ENCODE measurements around the gene TCF7L2.

TCF7L2 gene

GRCh38 chr10:112966194-112966855 is 16.3 kb downstream of the TCF7L2 start:
- DNase-seq (ENCODE audit: low read depth): no peak

GRCh38 chr10:112967200-112967599 is 17.2 kb downstream of the TCF7L2 start:
- no peak for DNase-seq (ENCODE audit: low read depth)

- no peak for DNase-seq (ENCODE audit: low read depth)
Observed at GRCh38 chr10:112969131-112969530, 19.1 kb downstream of the TCF7L2 start.

GRCh38 chr10:112969542-112969941 is 19.5 kb downstream of the TCF7L2 start:
- no peak for DNase-seq (ENCODE audit: low read depth)

- no peak for DNase-seq (ENCODE audit: low read depth)
Observed at GRCh38 chr10:112970021-112970420, 20.0 kb downstream of the TCF7L2 start.

DNA sequence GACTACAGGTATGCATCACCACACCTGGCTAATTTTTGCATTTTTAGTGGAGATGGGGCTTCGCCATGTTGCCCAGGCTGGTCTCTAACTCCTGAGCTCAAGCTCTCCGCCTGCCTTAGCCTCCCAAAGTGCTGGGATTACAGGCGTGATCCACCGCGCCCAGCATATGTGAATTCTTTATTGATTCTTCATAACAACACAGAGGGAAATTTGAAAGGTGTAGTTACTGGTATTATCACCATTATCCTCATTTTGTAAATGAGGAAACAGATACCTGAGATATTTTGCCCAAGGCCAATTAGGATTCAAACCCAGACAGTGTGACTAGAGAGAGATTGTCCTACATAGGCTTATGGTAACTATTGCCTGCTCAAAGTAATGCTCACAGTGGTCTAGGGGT is 22.6 kb downstream of the TCF7L2 start:
- DNase-seq (ENCODE audit: low read depth): no peak

- DNase-seq (ENCODE audit: low read depth): no peak
Observed at GRCh38 chr10:112973046-112973445, 23.0 kb downstream of the TCF7L2 start.

- no peak for DNase-seq (ENCODE audit: low read depth)
Observed at GRCh38 chr10:112973805-112974204, 23.8 kb downstream of the TCF7L2 start.

GRCh38 chr10:112977426-112977898 is 27.4 kb downstream of the TCF7L2 start:
- DNase-seq (ENCODE audit: low read depth): no peak

DNA sequence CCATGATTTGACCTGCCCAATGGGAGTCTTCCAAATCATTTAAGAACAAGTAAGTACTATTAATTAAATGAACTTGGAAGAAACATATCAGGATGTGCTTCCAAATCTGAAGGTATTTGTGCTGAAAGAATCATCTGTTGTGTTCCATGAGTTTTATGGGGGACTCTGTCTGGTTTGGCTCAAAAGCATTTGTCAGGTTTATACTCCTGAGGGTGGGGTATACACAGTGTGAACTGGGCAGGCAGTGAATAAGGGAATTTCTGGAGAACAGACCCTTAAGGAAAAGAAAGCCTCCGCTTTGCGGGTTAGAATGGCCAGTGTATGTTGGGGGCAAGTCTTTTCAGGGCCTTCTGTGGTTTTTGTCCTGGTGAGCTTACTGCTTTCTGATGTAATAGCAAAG is 29.9 kb downstream of the TCF7L2 start:
- DNase-seq (ENCODE audit: low read depth): no peak

- DNase-seq (ENCODE audit: low read depth): no peak
Observed at GRCh38 chr10:112980937-112981336, 30.9 kb downstream of the TCF7L2 start.

GRCh38 chr10:112981553-112981952 is 31.5 kb downstream of the TCF7L2 start:
- no peak for DNase-seq (ENCODE audit: low read depth)

GRCh38 chr10:112983444-112984056 is 33.5 kb downstream of the TCF7L2 start:
- no peak for DNase-seq (ENCODE audit: low read depth)

DNA sequence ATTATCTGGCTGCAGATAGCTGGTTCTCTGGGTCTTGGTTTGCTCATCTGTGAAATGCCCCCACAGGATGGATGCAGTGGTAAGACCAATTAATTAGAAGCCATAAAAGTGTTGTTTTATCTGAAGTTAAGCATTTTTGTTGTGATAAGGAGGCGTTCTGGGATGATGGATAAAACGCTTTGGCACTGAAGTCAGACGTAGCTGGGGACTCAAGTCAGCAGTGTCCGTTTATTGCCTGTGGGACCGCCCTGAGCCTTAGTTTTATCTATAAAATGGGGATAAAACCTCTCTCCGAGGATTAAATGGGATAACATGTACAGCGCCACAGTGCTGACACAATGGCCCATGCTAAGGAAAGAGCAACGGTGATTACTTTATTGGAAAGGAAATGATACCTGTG is 34.7 kb downstream of the TCF7L2 start:
- DNase-seq (ENCODE audit: low read depth): no peak

- DNase-seq (ENCODE audit: low read depth): no peak
Observed at GRCh38 chr10:112985690-112986543, 35.9 kb downstream of the TCF7L2 start.

GRCh38 chr10:112986544-112987190 is 36.6 kb downstream of the TCF7L2 start:
- no peak for DNase-seq (ENCODE audit: low read depth)

- no peak for DNase-seq (ENCODE audit: low read depth)
Observed at GRCh38 chr10:112988839-112989406, 38.9 kb downstream of the TCF7L2 start.

DNA sequence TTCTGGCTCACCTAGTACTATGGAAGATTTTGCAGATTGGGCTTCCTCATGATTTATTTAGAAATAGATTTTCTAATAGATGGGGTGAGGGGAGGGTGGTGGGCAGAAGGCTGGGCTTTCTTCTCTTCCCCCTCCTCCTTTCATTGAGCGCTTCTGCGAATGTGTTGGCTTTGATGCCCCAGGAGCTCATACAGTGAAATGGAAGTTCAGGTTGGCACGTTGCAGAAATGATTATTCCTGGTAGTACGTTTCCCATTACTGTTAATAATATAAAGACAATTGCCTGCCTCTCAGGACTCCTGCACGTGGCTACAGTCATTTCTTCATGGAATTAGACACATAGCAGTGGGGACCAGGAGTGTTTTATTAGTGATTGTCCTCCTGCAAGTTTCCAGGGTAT is 39.8 kb downstream of the TCF7L2 start:
- DNase-seq (ENCODE audit: low read depth): no peak

GRCh38 chr10:112990271-112990670 is 40.2 kb downstream of the TCF7L2 start:
- DNase-seq (ENCODE audit: low read depth): no peak

- no peak for DNase-seq (ENCODE audit: low read depth)
Observed at GRCh38 chr10:112991888-112992491, 41.9 kb downstream of the TCF7L2 start.

GRCh38 chr10:112996462-112996861 is 46.4 kb downstream of the TCF7L2 start:
- no peak for DNase-seq (ENCODE audit: low read depth)

DNA sequence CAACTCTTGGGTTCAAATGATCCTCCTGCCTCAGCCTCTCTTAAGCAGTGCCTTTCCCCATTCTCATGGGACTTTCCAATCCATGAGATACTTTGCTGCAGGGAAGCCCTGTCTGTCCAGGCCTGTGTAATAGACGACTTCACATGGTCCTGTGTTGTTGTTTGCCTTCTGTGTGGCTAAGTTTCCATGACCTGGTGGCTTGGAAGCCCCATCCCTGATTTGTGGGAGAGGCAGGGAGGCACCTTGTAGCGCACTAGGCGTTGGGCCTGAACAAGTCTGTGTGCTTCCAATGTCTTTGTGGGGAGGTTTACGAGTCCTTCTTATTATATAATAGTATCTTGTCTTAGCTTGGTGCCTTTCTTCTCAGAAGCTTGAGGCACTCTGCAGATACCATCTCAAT is 49.1 kb downstream of the TCF7L2 start:
- DNase-seq (ENCODE audit: low read depth): no peak

Measured in activated T-helper 1 cell treated with Interleukin-2 at 50 U/mL for 16 hours (primary cell).